ENCODE data around the gene ADCY9. TPM values are rescaled to one million over a fixed set of nuclear protein-coding genes. Genes with fewer than 3 reads are reported as not detected.

ADCY9 gene
- total and polyA plus RNA-seq, 8 donors: 6.6 to 20.9 (median 18.0) TPM

DNA sequence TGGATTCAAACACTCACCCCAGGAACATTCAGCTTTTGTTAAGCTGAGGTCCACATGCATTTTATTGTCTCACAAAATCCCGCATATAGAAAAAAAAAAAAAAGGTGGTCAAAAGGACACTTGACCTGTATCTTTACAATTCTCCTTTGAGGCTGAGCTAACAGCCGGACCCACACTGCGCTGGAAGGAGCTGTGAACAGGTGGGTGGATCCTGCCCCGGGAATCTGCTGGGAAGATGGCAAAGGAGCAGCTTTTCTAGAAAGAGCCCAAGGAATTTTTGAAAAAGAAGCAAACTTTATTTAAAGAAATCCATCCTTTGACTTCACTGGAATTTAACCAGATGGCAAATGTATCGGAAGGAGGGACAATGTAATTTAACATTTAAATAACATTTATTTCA is 108.1 kb downstream of the ADCY9 start:
- WGBS, 2 donors: 85 to 95% methylated on average over 5 of the region's 5 CpGs
- TF ChIP-seq, protein P1, sequence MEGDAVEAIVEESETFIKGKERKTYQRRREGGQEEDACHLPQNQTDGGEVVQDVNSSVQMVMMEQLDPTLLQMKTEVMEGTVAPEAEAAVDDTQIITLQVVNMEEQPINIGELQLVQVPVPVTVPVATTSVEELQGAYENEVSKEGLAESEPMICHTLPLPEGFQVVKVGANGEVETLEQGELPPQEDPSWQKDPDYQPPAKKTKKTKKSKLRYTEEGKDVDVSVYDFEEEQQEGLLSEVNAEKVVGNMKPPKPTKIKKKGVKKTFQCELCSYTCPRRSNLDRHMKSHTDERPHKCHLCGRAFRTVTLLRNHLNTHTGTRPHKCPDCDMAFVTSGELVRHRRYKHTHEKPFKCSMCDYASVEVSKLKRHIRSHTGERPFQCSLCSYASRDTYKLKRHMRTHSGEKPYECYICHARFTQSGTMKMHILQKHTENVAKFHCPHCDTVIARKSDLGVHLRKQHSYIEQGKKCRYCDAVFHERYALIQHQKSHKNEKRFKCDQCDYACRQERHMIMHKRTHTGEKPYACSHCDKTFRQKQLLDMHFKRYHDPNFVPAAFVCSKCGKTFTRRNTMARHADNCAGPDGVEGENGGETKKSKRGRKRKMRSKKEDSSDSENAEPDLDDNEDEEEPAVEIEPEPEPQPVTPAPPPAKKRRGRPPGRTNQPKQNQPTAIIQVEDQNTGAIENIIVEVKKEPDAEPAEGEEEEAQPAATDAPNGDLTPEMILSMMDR (IDR thresholded peaks at IDR 0.05): no peak
- peaks cover 7 to 13% (median 12%) of the 10 kb centered on the region in 3 donors for H3K4me1 ChIP-seq
- no peaks in the 10 kb centered on the region for H3K36me3 ChIP-seq
- no peaks in the 10 kb centered on the region for H3K27me3 ChIP-seq
- H3K4me3 ChIP-seq: no peak overlapping the region
- ATAC-seq (no peak), FAIRE-seq (no peak), DNase-seq (peak in 1 of 6 donors; percentile 3)
- H3K27ac ChIP-seq: no peak overlapping the region
- intact Hi-C loops (cut with DNase I): loop anchor here in 1 of 3 donors (10.0 kb wide), 1 partner anchor 97 kb away; no protein-coding TSS in a partner anchor
- no peaks in the 10 kb centered on the region for H3K9me3 ChIP-seq

DNA sequence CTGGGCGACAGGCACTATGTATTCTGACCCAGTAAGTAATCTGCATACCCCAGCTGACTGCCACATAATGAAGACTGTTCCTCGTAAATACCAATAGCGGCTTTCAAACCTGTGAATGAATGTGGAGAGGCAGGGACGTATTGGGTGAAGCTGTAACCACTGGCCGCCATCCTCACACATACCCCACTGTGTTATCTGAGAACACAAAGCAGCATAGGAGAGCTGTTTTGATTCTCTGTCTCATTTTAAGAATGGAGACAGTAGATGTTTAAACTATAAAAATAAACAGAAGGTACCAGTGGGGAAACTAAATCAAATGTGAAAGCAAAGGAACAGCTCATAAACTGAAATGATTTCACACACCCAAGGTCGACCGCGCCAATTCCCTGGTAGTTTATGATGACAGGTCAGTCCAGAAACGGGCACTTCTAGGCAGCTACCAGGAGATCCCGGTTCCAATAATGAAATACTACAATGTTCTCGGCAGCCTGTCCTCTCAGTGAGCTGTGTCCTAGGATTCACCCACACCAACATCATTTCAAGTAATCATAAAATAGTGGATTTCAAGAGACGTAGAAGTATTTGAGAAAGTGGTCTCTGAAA is 109.7 kb downstream of the ADCY9 start:
- Histone ChIP-seq H3K27ac (no peak overlapping the region), H3K36me3 (no peaks in the 10 kb centered on the region), H3K27me3 (no peaks in the 10 kb centered on the region), H3K9me3 (no peaks in the 10 kb centered on the region), H3K4me3 (no peak overlapping the region), H3K4me1 (no peaks in the 10 kb centered on the region)
- intact Hi-C loops (cut with DNase I): loop anchor here in 1 of 3 donors (10.0 kb wide), 1 partner anchor 98 kb away; no protein-coding TSS in a partner anchor
- no peak for ATAC-seq
- TF ChIP-seq, protein P1 (IDR thresholded peaks at IDR 0.05): no peak
- FAIRE-seq: no peak
- 89 to 93% methylated on average over 12 of the region's 12 CpGs for WGBS, 2 donors
- peak in 1 of 6 donors; percentile 4 for DNase-seq

DNA sequence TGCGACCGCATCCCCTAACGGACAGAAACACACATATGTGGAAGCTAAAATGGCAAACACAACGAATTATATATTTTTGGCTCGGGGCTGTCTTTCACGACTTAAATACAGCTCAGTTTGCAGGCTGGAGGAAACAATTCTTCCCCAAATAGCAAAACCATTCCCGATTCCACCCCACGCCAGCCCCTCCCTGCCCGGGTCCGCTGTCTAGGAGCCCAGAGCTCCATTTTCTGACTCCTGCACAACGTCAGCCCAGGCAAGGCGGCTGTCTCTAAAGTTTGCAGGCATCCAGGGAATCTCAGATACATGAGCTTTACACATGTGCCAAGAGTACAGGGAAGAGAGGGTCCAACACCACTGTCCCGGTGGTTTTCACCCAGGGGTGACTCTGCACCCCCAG is 110.5 kb downstream of the ADCY9 start:
- Histone ChIP-seq H3K4me3 (no peak overlapping the region), H3K27me3 (no peaks in the 10 kb centered on the region), H3K27ac (no peak overlapping the region), H3K9me3 (no peaks in the 10 kb centered on the region), H3K36me3 (no peaks in the 10 kb centered on the region), H3K4me1 (no peaks in the 10 kb centered on the region)
- ATAC-seq (no peak), DNase-seq (no peak), FAIRE-seq (no peak)
- TF ChIP-seq, protein P1 (IDR thresholded peaks at IDR 0.05): no peak
- 91 to 98% methylated on average over 13 of the region's 13 CpGs for WGBS, 2 donors
- intact Hi-C loops (cut with DNase I): loop anchor here in 1 of 3 donors (10.0 kb wide), 1 partner anchor 99 kb away; no protein-coding TSS in a partner anchor

DNA sequence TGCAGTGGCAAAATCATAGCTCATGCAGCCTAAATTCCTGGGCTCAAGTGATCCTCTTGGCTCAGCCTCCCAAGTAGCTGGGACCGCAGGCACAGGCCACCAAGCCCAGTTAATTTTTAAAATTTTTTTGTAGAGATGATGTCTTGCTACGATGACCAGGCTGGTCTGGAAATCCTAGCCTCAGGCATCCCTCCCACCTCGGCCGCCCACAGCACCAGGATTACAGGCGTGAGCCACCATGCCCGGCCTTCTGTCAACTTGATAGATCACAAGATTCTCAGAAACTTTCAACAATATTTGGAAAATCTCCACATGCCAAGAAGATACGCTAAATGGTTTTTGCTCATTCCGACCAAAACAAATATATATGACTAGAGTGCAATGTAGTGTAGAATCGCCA is 111.0 kb downstream of the ADCY9 start:
- no peaks in the 10 kb centered on the region for H3K36me3 ChIP-seq
- intact Hi-C loops (cut with DNase I): loop anchor here in 1 of 3 donors (10.0 kb wide), 1 partner anchor 100 kb away; no protein-coding TSS in a partner anchor
- no peak for FAIRE-seq
- DNase-seq: no peak
- H3K9me3 ChIP-seq: no peaks in the 10 kb centered on the region
- no peak overlapping the region for H3K4me3 ChIP-seq
- H3K27ac ChIP-seq: no peak overlapping the region
- no peaks in the 10 kb centered on the region for H3K27me3 ChIP-seq
- WGBS, 2 donors: 91 to 95% methylated on average over 9 of the region's 9 CpGs
- TF ChIP-seq, protein P1 (IDR thresholded peaks at IDR 0.05): no peak
- ATAC-seq: no peak
- H3K4me1 ChIP-seq: no peaks in the 10 kb centered on the region

DNA sequence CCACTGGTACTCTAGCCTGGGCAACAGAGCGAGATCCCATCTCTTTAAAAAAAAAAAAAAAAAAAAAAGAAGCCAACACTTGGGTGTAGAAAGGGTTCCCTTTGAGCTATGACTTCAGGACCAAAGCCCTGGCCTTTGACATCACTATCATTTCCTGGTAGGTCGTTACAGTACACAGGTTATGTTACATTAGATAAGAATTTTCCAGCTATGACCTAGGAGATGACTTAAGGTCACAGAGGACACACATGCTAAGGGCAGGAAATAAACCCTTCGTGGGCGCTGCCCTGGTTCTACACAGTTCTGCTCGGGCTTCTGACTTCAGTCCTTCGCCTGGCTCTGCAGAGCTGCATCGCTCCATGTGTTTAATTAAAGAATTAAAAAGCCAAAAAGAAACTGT is 112.0 kb downstream of the ADCY9 start:
- DNase-seq: no peak
- FAIRE-seq: no peak
- 83 to 86% methylated on average over 7 of the region's 7 CpGs for WGBS, 2 donors
- no peaks in the 10 kb centered on the region for H3K36me3 ChIP-seq
- no peaks in the 10 kb centered on the region for H3K27me3 ChIP-seq
- no peak overlapping the region for H3K27ac ChIP-seq
- no peak overlapping the region for H3K4me3 ChIP-seq
- H3K4me1 ChIP-seq: no peaks in the 10 kb centered on the region
- no peaks in the 10 kb centered on the region for H3K9me3 ChIP-seq
- no peak for ATAC-seq
- intact Hi-C loops (cut with DNase I): loop anchor here in 1 of 3 donors (10.0 kb wide), 1 partner anchor 101 kb away; no protein-coding TSS in a partner anchor
- TF ChIP-seq, protein P1 (IDR thresholded peaks at IDR 0.05): no peak
